T1000 (cell line): ENCODE data around the gene GNA12.
"Not testable (repeated sequence)": the region's sequence is repeated elsewhere in the genome, so short reads cannot be mapped to it uniquely, and the experiment has no call there.

ENCODE experiments used
- DNase-seq: peaks from one replicate; lab custom pipeline; 2025; ENCODE audit warnings: mixed read lengths; lab: John Stamatoyannopoulos, UW

Gene GNA12

DNA sequence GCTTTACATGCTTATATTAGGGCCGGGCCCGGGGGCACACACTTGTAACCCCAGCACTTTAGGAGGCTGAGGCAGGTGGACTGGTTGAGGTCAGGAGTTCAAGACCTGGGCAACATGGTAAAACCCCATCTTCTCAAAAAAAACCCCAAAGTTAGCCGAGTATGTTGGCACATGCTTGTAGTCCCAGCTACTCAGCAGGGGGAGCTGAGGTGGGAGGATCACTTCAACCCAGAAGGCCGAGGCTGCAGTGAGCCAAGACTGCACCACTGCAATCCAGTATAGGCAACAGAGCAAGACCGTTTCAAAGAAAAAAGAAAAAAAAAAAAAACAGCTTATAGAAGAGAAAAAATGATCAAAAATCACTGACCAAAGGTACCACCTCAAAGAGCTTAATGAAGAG lies 93.0 kb downstream of the GNA12 start:
- no peak for DNase-seq

DNA sequence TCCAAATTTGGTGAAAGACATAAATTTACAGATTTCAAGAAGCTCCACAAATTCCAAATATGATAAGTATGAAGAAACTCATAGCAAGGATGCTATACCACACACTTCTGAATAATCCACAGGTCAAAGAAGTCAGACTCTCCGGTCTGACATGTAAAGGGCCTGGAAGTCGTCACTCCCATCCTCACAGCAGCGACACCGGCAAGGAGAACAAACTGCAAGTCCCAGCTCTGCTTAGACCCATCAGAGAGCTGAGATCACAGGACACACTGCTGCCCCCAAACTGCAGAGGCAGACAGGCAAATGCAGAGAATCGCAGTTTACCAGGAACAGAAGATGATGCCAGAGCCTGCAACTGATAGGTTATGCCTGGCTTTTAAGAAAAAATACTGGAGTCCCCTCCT lies 94.1 kb downstream of the GNA12 start:
- no peak for DNase-seq

DNA sequence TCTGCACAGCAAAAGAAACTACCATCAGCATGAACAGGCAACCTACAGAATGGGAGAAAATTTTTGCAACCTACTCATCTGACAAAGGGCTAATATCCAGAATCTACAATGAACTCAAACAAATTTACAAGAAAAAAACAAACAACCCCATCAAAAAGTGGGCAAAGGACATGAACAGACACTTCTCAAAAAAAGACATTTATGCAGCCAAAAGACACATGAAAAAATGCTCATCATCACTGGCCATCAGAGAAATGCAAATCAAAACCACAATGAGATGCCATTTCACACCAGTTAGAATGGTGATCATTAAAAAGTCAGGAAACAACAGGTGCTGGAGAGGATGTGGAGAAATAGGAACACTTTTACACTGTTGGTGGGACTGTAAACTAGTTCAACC lies 95.4 kb downstream of the GNA12 start:
- DNase-seq: not testable (repeated sequence)

DNA sequence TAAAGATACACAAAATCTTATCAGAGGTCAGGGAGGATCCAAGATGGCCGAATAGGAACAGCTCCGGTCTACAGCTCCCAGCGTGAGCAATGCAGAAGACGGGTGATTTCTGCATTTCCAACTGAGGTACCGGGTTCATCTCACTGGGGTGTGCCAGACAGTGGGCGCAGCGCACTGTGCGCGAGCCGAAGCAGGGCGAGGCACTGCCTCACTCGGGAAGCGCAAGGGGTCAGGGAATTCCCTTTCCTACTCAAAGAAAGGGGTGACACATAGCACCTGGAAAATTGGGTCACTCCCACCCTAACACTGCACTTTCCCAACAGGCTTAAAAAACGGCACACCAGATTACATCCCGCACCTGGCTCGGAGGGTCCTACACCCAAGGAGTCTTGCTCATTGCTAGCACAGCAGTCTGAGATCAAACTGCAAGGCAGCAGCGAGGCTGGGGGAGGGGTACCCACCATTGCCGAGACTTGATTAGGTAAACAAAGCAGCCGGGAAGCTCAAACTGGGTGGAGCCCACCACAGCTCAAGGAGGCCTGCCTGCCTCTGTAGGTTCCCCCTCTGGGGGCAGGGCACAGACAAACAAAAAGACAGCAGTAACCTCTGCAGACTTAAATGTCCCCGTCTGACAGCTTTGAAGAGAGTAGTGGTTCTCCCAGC lies 100.5 kb downstream of the GNA12 start:
- not testable (repeated sequence) for DNase-seq

DNA sequence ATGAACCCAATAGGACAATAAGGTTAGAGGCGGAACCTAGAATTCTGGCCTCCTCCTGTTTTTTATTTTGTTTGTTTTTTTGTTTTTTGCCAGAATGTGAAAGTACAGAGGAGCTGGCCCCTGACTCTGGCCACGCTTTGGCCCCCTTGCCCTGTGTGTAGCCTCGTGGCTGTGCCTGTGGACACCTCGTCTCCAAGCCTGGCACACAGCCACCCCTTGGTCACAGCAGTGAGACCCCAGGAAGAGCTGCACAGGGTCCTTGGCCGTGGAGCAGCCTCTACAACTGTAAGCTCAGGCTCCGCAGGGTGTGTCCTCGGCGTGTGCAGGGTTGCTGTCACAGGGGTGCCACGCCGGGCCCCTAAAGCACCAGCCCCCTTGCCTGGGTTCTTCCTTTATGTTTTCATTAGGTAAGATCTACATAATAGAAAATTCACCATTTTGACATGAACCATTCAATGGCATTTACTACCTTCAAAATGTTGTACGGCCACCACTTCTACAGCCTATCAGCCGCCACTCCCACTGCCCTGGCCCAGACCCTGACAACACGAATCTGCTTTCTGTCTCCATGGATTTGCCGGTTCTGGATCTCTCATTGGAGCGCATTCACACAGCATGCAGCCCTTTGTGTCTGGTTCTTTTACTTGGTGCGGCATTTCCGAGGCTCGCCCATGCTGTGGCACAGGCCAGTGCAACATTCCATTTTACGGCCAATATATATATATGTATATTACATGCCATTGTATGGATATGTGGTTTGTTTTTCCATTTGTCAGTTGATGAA lies 105.2 kb downstream of the GNA12 start:
- DNase-seq: no peak

DNA sequence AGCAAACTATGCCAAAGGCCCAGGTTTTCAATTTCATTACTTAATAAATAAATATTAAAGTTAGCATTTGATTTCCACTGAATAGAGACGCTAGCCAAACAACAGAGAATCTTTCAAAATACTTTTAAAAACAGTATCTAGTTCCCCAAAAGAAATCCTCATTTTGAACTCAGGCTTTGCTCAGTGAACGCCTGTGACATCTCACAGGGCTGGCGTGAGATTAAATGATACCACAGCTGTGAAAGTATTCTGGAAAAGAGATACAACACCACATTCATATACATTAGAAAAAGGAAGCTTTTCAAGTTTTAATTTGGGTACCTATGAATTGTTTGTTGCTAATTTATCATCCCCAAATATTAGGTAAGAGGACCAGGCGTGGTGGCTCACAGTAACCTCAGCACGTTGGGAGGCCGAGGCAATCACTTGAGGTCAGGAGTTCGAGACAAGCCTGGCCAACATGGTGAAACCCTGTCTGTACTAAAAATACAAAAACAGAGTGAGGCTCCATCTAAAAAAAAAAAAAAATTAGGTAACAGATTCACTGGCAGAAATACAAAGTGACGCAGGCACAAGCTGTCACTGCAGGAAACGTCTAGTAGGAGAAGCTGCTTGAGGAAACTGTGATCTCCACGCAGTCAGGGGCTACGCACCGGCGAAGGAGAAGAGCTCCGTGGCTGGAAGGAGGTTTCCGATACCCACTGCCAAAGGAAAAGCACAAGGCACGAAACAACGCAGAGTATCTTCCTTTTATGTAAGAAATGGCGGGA lies 106.2 kb downstream of the GNA12 start:
- DNase-seq: no peak

DNA sequence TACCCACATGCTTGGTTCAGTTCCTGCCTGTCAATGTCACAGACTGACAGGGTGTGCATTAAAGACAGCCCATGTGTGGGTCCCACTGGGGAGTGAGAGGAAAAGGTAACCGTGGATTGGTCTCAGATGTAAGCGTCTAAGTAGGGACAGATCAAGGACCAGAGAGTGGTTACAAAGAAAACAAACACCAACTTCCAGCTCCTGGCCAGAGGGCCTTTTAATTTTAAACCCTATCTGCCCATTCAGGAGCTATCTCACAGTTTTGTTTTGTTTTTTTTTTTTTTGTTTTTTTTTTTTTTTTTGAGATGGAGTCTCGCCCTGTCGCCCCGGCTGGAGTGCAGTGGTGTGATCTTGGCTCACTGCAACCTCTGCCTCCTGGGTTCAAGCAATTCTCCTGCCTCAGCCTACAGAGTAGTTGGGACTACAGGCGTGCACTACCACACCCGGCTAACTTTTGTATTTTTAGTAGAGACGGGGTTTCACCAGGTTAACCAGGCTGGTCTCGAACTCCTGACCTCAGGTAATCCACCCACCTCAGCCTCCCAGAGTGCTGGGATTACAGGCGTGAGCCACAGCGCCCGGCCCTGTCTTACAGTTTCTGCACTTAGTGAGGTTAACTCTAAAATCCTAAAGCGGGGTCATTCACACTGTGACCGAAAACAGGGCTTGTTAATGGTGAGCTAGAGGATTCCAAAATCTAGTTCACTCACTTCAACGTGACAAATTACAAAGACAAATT lies 106.9 kb downstream of the GNA12 start:
- not testable (repeated sequence) for DNase-seq

DNA sequence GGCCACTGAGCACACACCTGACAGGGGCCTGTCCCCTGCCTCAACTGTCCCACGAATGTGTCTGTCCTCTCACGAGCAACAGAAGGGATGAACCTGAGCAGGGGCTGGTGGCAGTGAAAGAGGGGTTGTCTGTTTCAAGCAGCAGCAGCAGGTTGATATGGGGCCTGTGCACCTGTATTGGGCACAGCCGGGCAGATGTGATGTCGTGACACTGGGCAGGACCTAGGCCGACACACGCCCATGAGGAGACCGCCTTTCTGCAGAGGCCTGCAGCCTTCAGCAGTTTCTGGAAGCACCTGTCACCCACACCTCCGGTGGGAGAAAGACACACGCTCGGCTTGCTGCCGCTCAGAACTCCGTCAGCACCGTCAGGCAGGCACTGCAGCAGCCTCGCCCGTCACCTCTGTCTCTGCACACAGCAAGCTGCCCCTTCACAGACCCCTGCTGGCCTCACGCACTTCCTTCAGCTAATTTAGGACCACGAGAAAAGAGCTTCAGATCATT lies 107.6 kb downstream of the GNA12 start:
- no peak for DNase-seq

DNA sequence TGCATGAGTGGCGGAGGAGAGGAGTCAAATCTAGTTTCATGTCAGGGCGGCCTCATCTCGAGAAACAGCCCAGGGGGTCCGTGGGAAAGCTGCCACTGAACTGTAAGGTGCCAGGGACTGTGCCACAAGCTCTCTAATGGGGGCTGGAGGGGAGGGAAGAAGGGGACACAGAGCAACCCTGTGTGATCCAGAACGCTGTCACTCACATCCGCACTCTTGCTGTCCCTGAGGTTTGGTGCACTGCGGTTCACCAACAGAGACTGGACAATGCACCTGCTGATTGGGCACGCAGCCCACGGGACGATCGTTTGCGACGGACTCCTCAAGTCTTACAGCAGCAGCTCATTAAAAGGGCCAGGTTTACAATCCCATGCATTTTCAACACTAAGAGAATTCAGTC lies 108.4 kb downstream of the GNA12 start:
- DNase-seq: no peak

DNA sequence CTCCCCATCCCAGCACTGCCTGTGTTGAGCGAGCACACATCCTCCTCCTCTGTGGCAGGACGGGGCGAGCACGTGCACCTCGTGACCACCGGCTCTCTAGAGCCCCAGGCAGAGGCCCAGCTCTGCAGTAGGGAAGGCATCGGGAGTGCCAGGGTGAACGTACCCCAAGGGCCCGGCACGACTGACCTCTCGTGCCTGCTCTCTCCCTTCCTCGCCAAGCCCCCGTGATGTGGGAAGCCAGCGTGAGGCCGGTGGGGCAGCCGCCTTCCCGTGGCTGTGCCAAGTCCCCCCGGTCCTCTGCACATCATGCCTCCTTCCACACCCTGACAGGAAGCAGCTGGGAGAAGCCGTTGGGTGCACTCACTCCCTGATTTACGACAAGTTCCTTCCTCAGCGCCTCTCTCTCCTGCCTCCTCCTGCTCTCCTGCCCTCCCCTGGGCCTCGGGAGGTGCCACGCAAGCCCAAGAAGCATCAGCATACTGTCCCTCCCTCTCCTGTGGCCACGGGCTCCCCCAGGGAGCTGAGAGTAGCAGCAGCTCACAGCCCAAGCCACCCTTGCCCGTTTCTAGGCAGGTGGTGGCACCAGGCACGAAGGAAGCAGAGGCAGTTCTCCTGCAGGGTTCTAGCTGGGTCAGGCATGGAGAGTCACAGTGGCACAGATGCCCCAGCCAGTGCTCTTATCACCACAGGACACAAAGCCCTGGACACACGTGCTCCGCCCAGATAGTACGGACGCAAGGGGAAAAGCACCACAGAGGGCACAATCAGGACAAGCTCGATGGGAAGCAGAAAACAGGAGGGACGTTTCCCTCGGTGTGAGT lies 109.1 kb downstream of the GNA12 start:
- no peak for DNase-seq

DNA sequence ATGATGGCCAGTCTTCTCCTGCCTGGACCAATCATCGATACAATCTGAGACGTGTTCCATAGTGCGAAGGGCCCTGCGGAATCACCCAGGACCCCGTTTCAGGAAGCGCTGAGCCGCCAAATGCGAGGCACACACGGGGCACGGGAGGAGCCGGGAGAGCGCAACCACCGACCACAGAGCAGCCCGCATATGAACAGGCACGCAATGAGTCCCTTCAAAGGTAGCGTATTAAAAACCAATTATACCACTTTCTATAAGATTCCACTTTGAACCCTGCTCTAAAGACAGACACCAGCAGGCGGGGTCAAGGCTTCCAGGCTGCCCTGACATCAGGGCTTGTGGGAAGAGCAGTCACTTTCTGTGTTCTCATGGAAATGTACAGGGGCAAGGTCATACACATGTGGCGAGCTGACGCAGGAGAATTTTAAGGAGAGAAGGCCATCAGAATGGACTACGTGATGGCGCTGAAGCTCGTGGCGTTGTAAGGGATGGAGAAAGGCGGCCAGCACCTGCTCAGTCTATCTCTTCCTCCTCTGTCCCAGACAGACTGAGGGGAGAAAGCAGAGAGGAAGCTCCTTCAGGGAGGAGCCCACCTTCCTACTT lies 109.9 kb downstream of the GNA12 start:
- no peak for DNase-seq

DNA sequence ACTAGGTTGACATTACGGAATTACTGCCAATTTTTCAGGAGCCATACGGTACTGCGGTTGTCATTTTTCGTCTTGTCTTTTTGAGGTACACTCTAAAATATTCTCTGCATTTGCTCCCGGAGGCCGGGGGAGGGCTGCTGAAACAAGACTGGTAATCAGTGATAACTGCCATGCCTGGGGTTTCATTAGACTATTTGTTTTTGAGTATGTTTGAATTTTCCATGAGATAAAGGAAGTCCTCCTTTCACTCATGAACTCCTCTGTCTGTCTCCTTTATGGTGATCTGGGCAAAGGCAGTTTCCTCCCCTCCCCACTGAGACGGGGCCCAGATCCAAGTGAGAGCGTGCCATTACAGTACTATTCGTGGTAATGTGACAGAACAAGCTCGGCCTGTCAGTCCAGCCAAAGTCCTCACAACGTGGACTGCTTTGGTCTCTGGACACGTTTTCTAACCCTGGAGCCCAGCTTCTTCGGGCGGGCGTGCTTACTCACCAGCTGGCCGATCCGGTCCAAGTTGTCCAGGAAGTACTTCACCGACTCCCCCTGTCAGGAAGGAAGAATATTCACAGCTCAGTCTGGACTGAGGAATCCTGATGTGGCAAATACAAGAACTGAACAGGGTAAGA lies 111.0 kb downstream of the GNA12 start:
- no peak for DNase-seq

DNA sequence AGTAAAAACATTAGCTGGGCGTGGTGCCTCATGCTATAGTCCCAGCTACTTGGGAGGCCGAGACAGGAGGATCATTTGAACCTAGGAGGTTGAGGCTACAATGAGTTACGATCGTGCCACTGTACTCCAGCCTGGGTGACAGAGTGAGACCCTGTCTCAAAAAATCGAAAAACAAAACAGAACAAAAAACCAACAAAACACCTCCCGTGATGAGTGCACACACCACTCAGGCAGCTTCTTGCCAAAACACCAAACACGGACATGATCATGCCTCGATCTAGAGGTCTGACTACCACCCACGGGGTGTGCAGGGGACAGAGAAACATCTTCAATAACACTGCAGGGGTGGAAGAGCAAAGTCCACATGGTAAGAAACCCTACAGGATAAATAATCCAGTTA lies 111.7 kb downstream of the GNA12 start:
- no peak for DNase-seq

DNA sequence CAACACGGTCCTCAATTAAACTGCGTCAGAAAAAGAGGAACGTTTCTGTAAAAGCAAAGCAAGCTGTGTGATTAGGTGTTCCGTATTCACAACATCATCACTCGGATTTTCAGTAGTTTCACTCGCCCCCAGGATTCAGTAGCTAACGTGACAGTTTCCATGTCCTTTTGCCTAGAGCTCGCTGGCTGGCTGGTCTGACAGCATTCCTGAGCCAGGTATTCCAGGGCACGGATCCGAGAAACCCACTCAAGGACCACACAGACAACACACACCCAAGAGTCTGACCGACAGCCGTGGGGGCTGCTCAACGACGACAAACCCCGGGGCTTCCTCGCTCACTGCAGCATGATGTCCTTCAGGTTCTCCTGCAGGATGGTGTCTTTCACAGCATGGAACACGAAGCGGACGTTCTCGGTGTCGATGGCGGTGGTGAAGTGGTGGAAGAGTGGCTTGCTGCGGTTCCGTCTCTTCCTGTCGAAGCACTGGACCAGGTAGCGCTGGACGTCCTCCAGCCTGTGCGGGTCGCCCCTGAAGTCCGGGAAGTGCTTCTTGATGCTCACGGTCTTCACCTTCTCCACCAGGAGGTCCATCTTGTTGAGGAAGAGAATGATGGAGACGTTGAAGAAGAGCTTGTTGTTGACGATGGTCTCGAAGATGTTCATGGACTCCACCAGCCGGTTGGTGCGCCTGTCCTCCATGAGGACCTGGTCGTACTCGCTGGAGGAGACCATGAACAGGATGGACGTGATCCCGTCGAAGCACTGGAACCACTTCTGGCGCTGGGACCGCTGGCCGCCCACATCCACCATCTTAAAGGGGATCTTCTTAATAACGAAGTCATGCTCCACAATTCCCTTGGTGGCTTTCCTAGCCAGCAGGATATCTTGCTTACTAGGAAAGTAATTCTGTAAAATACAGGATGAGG lies 113.0 kb downstream of the GNA12 start:
- DNase-seq: no peak

DNA sequence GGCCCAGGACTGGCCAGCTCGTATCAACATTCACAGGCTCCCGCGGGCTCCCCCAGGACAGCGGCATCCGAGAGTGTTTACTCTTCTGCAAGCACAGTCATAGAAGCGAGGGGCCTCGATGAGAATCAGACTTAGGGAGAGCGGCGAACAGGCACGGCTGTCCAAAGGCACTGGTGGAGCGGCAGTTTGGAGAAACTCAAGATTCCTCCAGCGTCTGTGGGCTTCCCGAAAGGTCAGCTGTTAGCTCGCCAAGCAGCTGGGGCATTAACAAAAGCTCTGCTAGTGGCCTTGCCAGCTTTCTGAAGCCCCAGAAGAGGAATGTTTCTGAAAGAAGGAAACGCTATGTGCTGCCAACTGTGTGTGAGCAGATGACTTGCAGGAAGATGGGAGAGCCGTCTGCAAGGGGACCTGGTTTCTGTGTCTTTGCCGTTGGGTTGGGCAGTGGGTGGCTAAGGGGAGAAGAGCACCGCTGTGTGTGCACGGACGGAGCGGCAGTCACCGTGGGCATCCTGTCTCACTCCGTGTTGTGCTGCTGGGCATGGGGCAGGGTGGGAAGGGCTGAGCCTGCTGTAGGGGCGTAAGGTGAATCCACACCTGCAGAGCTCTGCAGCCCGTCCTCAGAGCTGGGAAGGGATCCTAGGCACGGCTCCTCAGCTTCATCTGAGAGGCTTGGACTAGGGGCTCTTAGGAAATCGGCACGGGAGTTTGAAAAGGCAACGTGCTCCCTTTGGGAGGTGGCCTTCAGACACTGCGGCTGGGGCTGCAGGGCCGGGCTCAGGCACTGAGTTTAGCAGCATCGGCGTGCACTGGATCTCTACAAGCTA lies 114.0 kb downstream of the GNA12 start:
- no peak for DNase-seq

DNA sequence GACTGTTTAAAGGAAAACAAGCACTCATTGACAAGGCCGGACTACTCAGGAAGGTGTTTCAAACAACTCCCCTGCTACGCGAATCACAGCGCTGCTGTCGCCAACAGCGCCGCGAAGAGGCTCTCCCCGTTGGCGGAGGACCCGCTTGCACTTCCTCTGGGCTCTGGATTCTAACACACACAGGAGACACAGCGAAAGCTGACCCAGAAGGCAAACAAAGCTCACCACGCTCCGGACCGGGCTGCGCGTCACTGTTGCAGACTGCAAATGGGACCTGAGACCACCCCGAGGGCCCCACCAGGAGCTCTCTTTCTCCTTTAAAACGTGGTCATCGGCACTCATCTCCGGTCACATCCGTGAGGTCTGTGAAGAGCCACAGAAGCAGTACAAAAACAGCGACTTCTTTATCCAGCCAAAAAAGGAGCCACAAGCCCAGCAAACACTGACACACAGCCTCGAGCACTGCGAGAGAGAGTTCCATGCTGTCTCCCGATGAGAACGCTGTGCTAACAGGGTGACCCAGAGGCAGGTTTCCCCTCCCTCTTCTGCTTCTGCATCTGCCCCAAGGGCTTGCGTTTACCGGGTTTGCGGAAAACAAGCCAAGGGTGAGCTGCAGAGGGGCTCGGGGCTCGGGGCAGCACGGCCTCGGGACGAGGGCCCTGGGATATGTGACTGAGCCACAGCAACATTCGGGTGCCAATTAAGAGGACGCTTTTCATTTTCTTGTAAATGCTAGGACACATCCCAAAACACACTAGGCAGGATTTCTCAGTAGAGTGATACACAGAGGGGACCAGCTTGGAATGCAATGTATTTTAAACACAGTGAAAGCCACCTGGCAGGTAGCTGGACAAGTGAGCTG lies 114.8 kb downstream of the GNA12 start:
- DNase-seq: no peak

DNA sequence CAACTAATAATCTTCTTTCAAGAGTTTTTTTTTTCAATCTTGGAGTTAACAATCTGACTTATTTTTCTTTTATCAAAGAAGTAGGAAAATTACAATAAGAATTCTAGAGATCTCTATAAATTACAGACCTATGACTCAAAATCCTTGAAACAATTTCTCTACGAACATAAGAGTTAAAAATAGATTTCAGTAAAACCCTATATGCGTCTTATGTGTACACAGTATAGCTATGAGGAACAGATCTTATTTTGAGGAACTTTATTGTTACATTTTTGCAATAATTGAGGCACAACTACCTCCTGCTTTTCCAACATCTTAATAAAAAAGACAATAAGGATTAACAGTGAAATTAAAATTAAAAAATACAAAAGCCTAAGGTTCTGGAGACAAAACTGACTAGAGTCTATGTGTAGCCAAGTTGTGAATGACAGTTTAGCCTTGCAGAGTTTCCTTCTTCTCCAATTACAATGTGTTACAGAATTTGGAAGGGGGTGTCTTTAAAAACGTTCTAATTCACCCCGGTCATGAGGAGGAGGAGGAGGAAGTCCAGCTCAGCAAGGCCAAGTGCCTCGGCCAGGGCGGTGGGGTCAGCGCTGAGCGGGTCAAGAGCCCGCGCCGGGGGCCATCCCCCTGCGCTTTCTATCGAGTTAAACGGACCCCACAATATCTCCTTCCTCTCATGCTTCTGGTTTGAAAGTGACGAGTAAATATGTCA lies 115.6 kb downstream of the GNA12 start:
- no peak for DNase-seq
